ENCODE measurements around the gene NR2F1.
"Not testable (repeated sequence)": the region's sequence is repeated elsewhere in the genome, so short reads cannot be mapped to it uniquely, and the experiment has no call there.

The NR2F1 gene

GRCh38 chr5:93582677-93583438, at the start of gene NR2F1:
Gene NR2F1 (plus strand): TSS chr5:93583222. CDS start chr5:93585024, 1,802 bp downstream.
- peak; percentile 99 for DNase-seq (ENCODE audit: low read depth)

- no peak for DNase-seq (ENCODE audit: low read depth)
Measured at GRCh38 chr5:93545872-93546271, 37.1 kb upstream of the NR2F1 start.

GRCh38 chr5:93549594-93549993, 33.4 kb upstream of the NR2F1 start:
- not testable (repeated sequence) for DNase-seq (ENCODE audit: low read depth)

- DNase-seq (ENCODE audit: low read depth) = no peak
Measured at GRCh38 chr5:93557021-93557604, 25.9 kb upstream of the NR2F1 start.

- no peak for DNase-seq (ENCODE audit: low read depth)
Measured at GRCh38 chr5:93566091-93566490, 16.9 kb upstream of the NR2F1 start.

- DNase-seq (ENCODE audit: low read depth) = no peak
Measured at GRCh38 chr5:93567424-93567823, 15.6 kb upstream of the NR2F1 start.

- no peak for DNase-seq (ENCODE audit: low read depth)
Measured at GRCh38 chr5:93569300-93570160, 13.5 kb upstream of the NR2F1 start.

GRCh38 chr5:93570294-93571113, 12.5 kb upstream of the NR2F1 start:
- no peak for DNase-seq (ENCODE audit: low read depth)

- no peak for DNase-seq (ENCODE audit: low read depth)
Measured at GRCh38 chr5:93571114-93571949, 11.7 kb upstream of the NR2F1 start.

GRCh38 chr5:93572101-93572607, 10.9 kb upstream of the NR2F1 start:
- DNase-seq (ENCODE audit: low read depth) = no peak

- peak; percentile 72 for DNase-seq (ENCODE audit: low read depth)
Measured at GRCh38 chr5:93572608-93573353, 10.2 kb upstream of the NR2F1 start.

GRCh38 chr5:93573354-93574351, 9.4 kb upstream of the NR2F1 start:
- no peak for DNase-seq (ENCODE audit: low read depth)

GRCh38 chr5:93574491-93575305, 8.3 kb upstream of the NR2F1 start:
- no peak for DNase-seq (ENCODE audit: low read depth)

GRCh38 chr5:93575461-93576414, 7.3 kb upstream of the NR2F1 start:
- DNase-seq (ENCODE audit: low read depth) = no peak

- no peak for DNase-seq (ENCODE audit: low read depth)
Measured at GRCh38 chr5:93576994-93577853, 5.8 kb upstream of the NR2F1 start.
